HEK293T (cell line): ENCODE measurements around the gene POLR3H.

Experiments
- BHLHE40 ChIP-seq: fragments of 450-650 bp; IDR thresholded peaks from 2 replicates; pipeline ENCODE4 v1.6.1; 2016; ENCODE audit warnings: mild to moderate bottlenecking, moderate library complexity, borderline replicate concordance
- FOXA1 ChIP-seq: fragments of 450-650 bp; IDR thresholded peaks from 2 replicates; pipeline ENCODE4 v1.6.1; 2016; ENCODE audit warnings: mild to moderate bottlenecking
- LEF1 ChIP-seq: fragments of 450-650 bp; IDR thresholded peaks from 2 replicates; pipeline ENCODE4 v1.6.1; 2017; ENCODE audit warnings: mild to moderate bottlenecking, borderline replicate concordance
- SP1 ChIP-seq: fragments of 450-650 bp; IDR thresholded peaks from 2 replicates; pipeline ENCODE4 v1.6.1; 2017

GRCh38 chr22:41531715-41532477, 12.4 kb downstream of the POLR3H start:
- TF ChIP-seq FOXA1 = no peak
- no peak for TF ChIP-seq LEF1
- TF ChIP-seq BHLHE40 = no peak
- TF ChIP-seq SP1 = no peak
